H9 (cell line): ENCODE results near the gene CADPS. TPM values are rescaled to one million over a fixed set of nuclear protein-coding genes. Genes with fewer than 3 reads are reported as not detected.

Experiments used
- DNase-seq: peaks from one replicate; pipeline ENCODE4 v3.0.0-alpha.2; 2017
- H2AFZ ChIP-seq: one replicate; pipeline ENCODE4 v1.6.1; 2013; ENCODE audit warnings: mild to moderate bottlenecking, low read length, control low read depth, moderate library complexity
- H2AK5ac ChIP-seq: 2 replicates; pipeline ENCODE4 v1.6.1; 2013; ENCODE audit warnings: low read length, control low read depth, mixed read lengths; ENCODE audit not compliant: insufficient read length
- H2BK120ac ChIP-seq: one replicate; pipeline ENCODE4 v1.6.1; 2013; ENCODE audit warnings: low read depth, mild to moderate bottlenecking, low read length, control low read depth, inconsistent platforms; ENCODE audit not compliant: poor library complexity, severe bottlenecking
- H2BK12ac ChIP-seq: 2 replicates; pipeline ENCODE4 v1.6.1; 2013; ENCODE audit warnings: low read length, control low read depth, mixed read lengths, low read depth; ENCODE audit not compliant: insufficient read length
- H2BK15ac ChIP-seq: 2 replicates; pipeline ENCODE4 v1.6.1; 2013; ENCODE audit warnings: low read depth, low read length, control low read depth
- H2BK20ac ChIP-seq: one replicate; pipeline ENCODE4 v1.6.1; 2013; ENCODE audit warnings: low read depth, mild to moderate bottlenecking, low read length, control low read depth, inconsistent platforms; ENCODE audit not compliant: poor library complexity, severe bottlenecking
- H2BK5ac ChIP-seq: 2 replicates; pipeline ENCODE4 v1.6.1; 2013; ENCODE audit warnings: low read length, control low read depth, mixed read lengths; ENCODE audit not compliant: insufficient read length
- H3K14ac ChIP-seq: 2 replicates; pipeline ENCODE4 v1.6.1; 2013; ENCODE audit warnings: low read length, control low read depth; ENCODE audit not compliant: insufficient read depth
- H3K18ac ChIP-seq: 2 replicates; pipeline ENCODE4 v1.6.1; 2013; ENCODE audit warnings: low read depth, mild to moderate bottlenecking, mixed read lengths, low read length, control low read depth; ENCODE audit not compliant: insufficient read length
- H3K23ac ChIP-seq: 2 replicates; pipeline ENCODE4 v1.6.1; 2013; ENCODE audit warnings: low read length, control low read depth, mixed read lengths, low read depth; ENCODE audit not compliant: insufficient read length
- H3K23me2 ChIP-seq: 2 replicates; pipeline ENCODE4 v1.6.1; 2013; ENCODE audit warnings: low read depth, mild to moderate bottlenecking, mixed read lengths, low read length, control low read depth; ENCODE audit not compliant: insufficient read length, poor library complexity, severe bottlenecking
- H3K27ac ChIP-seq: 2 replicates; pipeline ENCODE4 v1.5.1; 2013; ENCODE audit warnings: low read length, control low read depth, mixed read lengths, low read depth; ENCODE audit not compliant: insufficient read length
- H3K27me3 ChIP-seq: 2 replicates; pipeline ENCODE4 v1.6.1; 2013; ENCODE audit warnings: low read length, control low read depth, inconsistent platforms; ENCODE audit not compliant: insufficient read depth
- H3K4ac ChIP-seq: 2 replicates; pipeline ENCODE4 v1.6.1; 2013; ENCODE audit warnings: low read depth, mild to moderate bottlenecking, control low read depth, inconsistent platforms, low read length, moderate library complexity
- H3K4me1 ChIP-seq: 2 replicates; pipeline ENCODE4 v1.6.1; 2013; ENCODE audit warnings: low read length, control low read depth, inconsistent platforms; ENCODE audit not compliant: insufficient read depth
- H3K4me2 ChIP-seq: 2 replicates; pipeline ENCODE4 v1.6.1; 2013; ENCODE audit warnings: low read length, control low read depth, mixed read lengths; ENCODE audit not compliant: insufficient read length, insufficient read depth
- H3K56ac ChIP-seq: 2 replicates; pipeline ENCODE4 v1.6.1; 2013; ENCODE audit warnings: low read depth, mild to moderate bottlenecking, mixed read lengths, low read length, control low read depth; ENCODE audit not compliant: insufficient read length
- H3K79me1 ChIP-seq: 2 replicates; pipeline ENCODE4 v1.6.1; 2013; ENCODE audit warnings: low read depth, mild to moderate bottlenecking, moderate library complexity, low read length, control low read depth, inconsistent platforms; ENCODE audit not compliant: insufficient read depth, poor library complexity, severe bottlenecking
- H3K79me2 ChIP-seq: 2 replicates; pipeline ENCODE4 v1.6.1; 2013; ENCODE audit warnings: low read length, control low read depth, inconsistent platforms; ENCODE audit not compliant: insufficient read depth
- H3K9ac ChIP-seq: 2 replicates; pipeline ENCODE4 v1.6.1; 2013; ENCODE audit warnings: low read length, control low read depth, mixed read lengths; ENCODE audit not compliant: insufficient read length; ENCODE audit errors: extremely low read depth
- H3K9me3 ChIP-seq: one replicate; pipeline ENCODE4 v1.6.1; 2013; ENCODE audit warnings: low read depth, low read length, inconsistent platforms; ENCODE audit not compliant: control insufficient read depth
- H3T11ph ChIP-seq: one replicate; pipeline ENCODE4 v1.6.1; 2013; ENCODE audit warnings: mild to moderate bottlenecking, low read length, control low read depth, inconsistent platforms
- H4K20me1 ChIP-seq: one replicate; pipeline ENCODE4 v1.6.1; 2013; ENCODE audit not compliant: control insufficient read depth, insufficient read length, insufficient read depth
- H4K5ac ChIP-seq: 2 replicates; pipeline ENCODE4 v1.6.1; 2013; ENCODE audit warnings: low read depth, mild to moderate bottlenecking, mixed read lengths, low read length, control low read depth; ENCODE audit not compliant: insufficient read length
- H4K8ac ChIP-seq: replicated peaks from 2 replicates; pipeline ENCODE4 v1.6.1; 2013; ENCODE audit warnings: low read length, control low read depth, mixed read lengths, low read depth; ENCODE audit not compliant: insufficient read length
- H4K91ac ChIP-seq: 2 replicates; pipeline ENCODE4 v1.6.1; 2013; ENCODE audit warnings: low read depth, mild to moderate bottlenecking, moderate library complexity, mixed read lengths, low read length, control low read depth; ENCODE audit not compliant: insufficient read length
- H3K27ac Mint-ChIP-seq, 3 experiments: 2 replicates in 2 of 3; 3 replicates in 1 of 3; pipeline ENCODE4 v1.8.0; 2020 to 2021; ENCODE audit warnings: mixed read lengths in 3 of 3, mild to moderate bottlenecking in 1 of 3, moderate library complexity in 1 of 3
- H3K27me3 Mint-ChIP-seq: 2 replicates; pipeline ENCODE4 v1.8.0; 2021; ENCODE audit warnings: low read depth, mild to moderate bottlenecking, moderate library complexity, mixed read lengths
- H3K36me3 Mint-ChIP-seq, 3 experiments: 2 replicates in 2 of 3; 3 replicates in 1 of 3; pipeline ENCODE4 v1.8.0; 2020 to 2021; ENCODE audit warnings: low read depth in 3 of 3, mixed read lengths in 3 of 3; ENCODE audit not compliant: insufficient read depth in 1 of 3
- H3K4me1 Mint-ChIP-seq, 2 experiments: 2 replicates each; pipeline ENCODE4 v1.8.0; 2020; ENCODE audit warnings: mixed read lengths in 2 of 2
- H3K4me3 Mint-ChIP-seq, 2 experiments: 2 replicates in 1 of 2; 3 replicates in 1 of 2; pipeline ENCODE4 v1.8.0; 2020 to 2021; ENCODE audit warnings: mild to moderate bottlenecking in 2 of 2, mixed read lengths in 2 of 2, moderate library complexity in 1 of 2
- H3K9me3 Mint-ChIP-seq, 2 experiments: 2 replicates in 1 of 2; 3 replicates in 1 of 2; pipeline ENCODE4 v1.8.0; 2020; ENCODE audit warnings: mild to moderate bottlenecking in 2 of 2, mixed read lengths in 2 of 2, moderate library complexity in 1 of 2
- WGBS: extraction: QIAGEN DNeasy Blood & Tissue Kit; methylation state at CpG from one replicate; pipeline ENCODE4 v1.1.7; 2013; ENCODE audit warnings: missing lambda C conversion rate, low lambda C conversion rate, mixed read lengths; ENCODE audit not compliant: insufficient read length; ENCODE audit errors: extremely low coverage; 5-methylcytosine and 5-hydroxymethylcytosine counted together
- total RNA-seq: library from RNA; stranded (reverse); gene quantifications from 2 replicates; pipeline ENCODE4 v1.2.1, GENCODE V29; 2021
- TF ChIP-seq, protein P1 (sequence below): fragments of 200-600 bp; sonication (generic); conservative IDR thresholded peaks from 3 replicates; pipeline ENCODE4 v1.8.0; 2021; ENCODE audit warnings: antibody characterized with exemption, mild to moderate bottlenecking

Gene CADPS
- total RNA-seq, 1 experiment from 2014 or later = 6.6 TPM

DNA sequence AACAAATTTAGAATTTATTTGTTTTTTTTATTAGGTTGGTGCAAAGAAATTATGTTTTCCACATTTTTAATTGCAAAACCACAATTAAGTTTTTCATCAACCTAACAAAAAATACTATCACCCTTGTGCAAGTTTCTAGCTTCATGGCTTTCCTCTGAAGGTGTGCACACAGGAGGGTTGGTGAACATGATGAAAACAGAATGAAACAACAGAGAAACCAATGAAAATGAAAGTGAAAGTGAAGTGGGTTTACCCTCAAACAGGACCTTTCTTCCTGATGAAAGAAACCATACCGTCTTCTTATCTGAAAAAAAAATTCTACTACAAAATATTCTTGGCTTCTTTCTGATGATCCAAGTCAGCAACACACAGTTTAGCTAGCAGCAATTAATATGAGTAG, 429.9 kb downstream of the CADPS start:
- Histone ChIP-seq H2BK20ac (no peak overlapping the region), H3K9ac (no peak overlapping the region), H3K9me3 (no peaks in the 10 kb centered on the region), H3K79me1 (no peaks in the 10 kb centered on the region), H2AK5ac (no peak overlapping the region), H4K8ac (no peak overlapping the region), H3K14ac (no peak overlapping the region), H2BK5ac (no peak overlapping the region), H3K23me2 (no peaks in the 10 kb centered on the region), H3K4ac (no peak overlapping the region), H2BK12ac (no peak overlapping the region), H3K4me2 (no peak overlapping the region), H3K23ac (no peak overlapping the region), H3K18ac (no peak overlapping the region), H3K56ac (no peak overlapping the region), H2BK120ac (no peak overlapping the region), H3K79me2 (no peaks in the 10 kb centered on the region), H3K27ac (no peak overlapping the region), H3K4me1 (peaks cover 10% of the 10 kb centered on the region; the same call in 1 of the 2 replicates), H2AFZ (no peak overlapping the region), H2BK15ac (no peak overlapping the region), H4K5ac (no peak overlapping the region), H3K27me3 (no peaks in the 10 kb centered on the region), H4K20me1 (no peaks in the 10 kb centered on the region), H3T11ph (no peak overlapping the region), H4K91ac (no peak overlapping the region)
- DNase-seq = no peak
- no CpG with 5 or more reads among the region's 1 CpG for WGBS
- Mint-ChIP-seq H3K4me1 (peaks cover 39 to 49% of the 10 kb centered on the region in 2 experiments), H3K27me3 (peaks cover 7% of the 10 kb centered on the region), H3K36me3 (peaks cover 4 to 8% (median 5%) of the 10 kb centered on the region in 3 experiments; a peak in 4 of 7 replicates), H3K9me3 (peaks cover 2 to 4% of the 10 kb centered on the region in 2 experiments; a peak in 3 of 5 replicates), H3K4me3 (no peak overlapping the region), H3K27ac (no peak overlapping the region)
- TF ChIP-seq, protein P1, sequence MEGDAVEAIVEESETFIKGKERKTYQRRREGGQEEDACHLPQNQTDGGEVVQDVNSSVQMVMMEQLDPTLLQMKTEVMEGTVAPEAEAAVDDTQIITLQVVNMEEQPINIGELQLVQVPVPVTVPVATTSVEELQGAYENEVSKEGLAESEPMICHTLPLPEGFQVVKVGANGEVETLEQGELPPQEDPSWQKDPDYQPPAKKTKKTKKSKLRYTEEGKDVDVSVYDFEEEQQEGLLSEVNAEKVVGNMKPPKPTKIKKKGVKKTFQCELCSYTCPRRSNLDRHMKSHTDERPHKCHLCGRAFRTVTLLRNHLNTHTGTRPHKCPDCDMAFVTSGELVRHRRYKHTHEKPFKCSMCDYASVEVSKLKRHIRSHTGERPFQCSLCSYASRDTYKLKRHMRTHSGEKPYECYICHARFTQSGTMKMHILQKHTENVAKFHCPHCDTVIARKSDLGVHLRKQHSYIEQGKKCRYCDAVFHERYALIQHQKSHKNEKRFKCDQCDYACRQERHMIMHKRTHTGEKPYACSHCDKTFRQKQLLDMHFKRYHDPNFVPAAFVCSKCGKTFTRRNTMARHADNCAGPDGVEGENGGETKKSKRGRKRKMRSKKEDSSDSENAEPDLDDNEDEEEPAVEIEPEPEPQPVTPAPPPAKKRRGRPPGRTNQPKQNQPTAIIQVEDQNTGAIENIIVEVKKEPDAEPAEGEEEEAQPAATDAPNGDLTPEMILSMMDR = no peak
